Measurements from ENCODE around the gene ZFPM1.

GRCh38 chr16:88412766-88413165 is 40.3 kb upstream of the ZFPM1 start:
- TF ChIP-seq ZFP3 (CRISPR knock-in tag; IDR thresholded peaks at IDR 0.05), result no peak
- TF ChIP-seq PATZ1 (CRISPR knock-in tag; IDR thresholded peaks at IDR 0.05; ENCODE audit: borderline replicate concordance), result no peak
- no peak for TF ChIP-seq ARNTL (CRISPR knock-in tag; IDR thresholded peaks at IDR 0.05; ENCODE audit: borderline replicate concordance, low read depth)
- TF ChIP-seq ZNF70 (CRISPR knock-in tag; IDR thresholded peaks at IDR 0.05), result no peak
- no peak for TF ChIP-seq TOX (CRISPR knock-in tag; IDR thresholded peaks at IDR 0.05; ENCODE audit: borderline replicate concordance)
- TF ChIP-seq POU6F1 (CRISPR knock-in tag; IDR thresholded peaks at IDR 0.05; ENCODE audit: borderline replicate concordance, low read depth), result no peak
- TF ChIP-seq ZC3H10 (CRISPR knock-in tag; IDR thresholded peaks at IDR 0.05), result no peak
- no peak for TF ChIP-seq SNAI2 (CRISPR knock-in tag; IDR thresholded peaks at IDR 0.05)
- TF ChIP-seq PPARA (CRISPR knock-in tag; IDR thresholded peaks at IDR 0.05; ENCODE audit: borderline replicate concordance), result no peak
- no peak for TF ChIP-seq RARB (CRISPR knock-in tag; IDR thresholded peaks at IDR 0.05)
- no peak for TF ChIP-seq ZFP30 (CRISPR knock-in tag; IDR thresholded peaks at IDR 0.05)
